Measurements from ENCODE around the gene AKT2. TPM values are rescaled to one million over a fixed set of nuclear protein-coding genes. Genes with fewer than 3 reads are reported as not detected.

AKT2 gene
- total RNA-seq, 1 experiment from 2014 or later, result 80.6 TPM

GRCh38 chr19:40321076-40321475, 35.9 kb upstream of the AKT2 start:
- no peaks in the 10 kb centered on the region for H4K20me1 ChIP-seq (ENCODE audit: low read length)
- BruUV-seq (replicated peaks), result no TSS peak
- no peak overlapping the region for H3K4me2 ChIP-seq (ENCODE audit: low read length)
- H3F3A ChIP-seq (ENCODE audit: low read length, unreplicated experiment), result no peaks in the 10 kb centered on the region
- no peak for ATAC-seq
- TF ChIP-seq CTCF (conservative IDR thresholded peaks at IDR 0.05; ENCODE audit: low read depth, low read length), result no peak
- TF ChIP-seq EZH2phosphoT487 (IDR thresholded peaks at IDR 0.05; ENCODE audit: borderline replicate concordance, low read length), result no peak
- TF ChIP-seq EZH2 (IDR thresholded peaks at IDR 0.05; ENCODE audit: low read length, unreplicated experiment), result no peak
- no peaks in the 10 kb centered on the region; the same call in 1 of the 2 replicates for H3K36me3 ChIP-seq (ENCODE audit: low read depth, low read length)
- H3K9me3 ChIP-seq (ENCODE audit: low read length), result no peaks in the 10 kb centered on the region
- no peaks in the 10 kb centered on the region for H3K9me2 ChIP-seq (replicated peaks; ENCODE audit: low read length)
- intact Hi-C loops (cut with micrococcal nuclease), result no loop called here
- H3K79me2 ChIP-seq (ENCODE audit: low read length), result no peaks in the 10 kb centered on the region
- H3K27me3 ChIP-seq (ENCODE audit: low read length), result no peaks in the 10 kb centered on the region
- no peak overlapping the region for H3K9ac ChIP-seq (ENCODE audit: low read length)
- H3K27ac ChIP-seq (ENCODE audit: low read length), result no peak overlapping the region
- no peaks in the 10 kb centered on the region for H3K4me1 ChIP-seq (ENCODE audit: insufficient read depth, low read length)
- no peak overlapping the region for H3K4me3 ChIP-seq (ENCODE audit: low read length)
- H2AFZ ChIP-seq (ENCODE audit: low read length), result no peak overlapping the region
- ChIA-PET POLR2A (ENCODE audit: unreplicated experiment) (no interaction called here), CTCF (no interaction called here)
- no peak for DNase-seq

- no TSS peak for BruUV-seq (replicated peaks)
- H3K36me3 ChIP-seq (ENCODE audit: low read depth, low read length), result no peaks in the 10 kb centered on the region; the same call in 1 of the 2 replicates
- H3K27ac ChIP-seq (ENCODE audit: low read length), result no peak overlapping the region
Observed at GRCh38 chr19:40320558-40320935, 35.4 kb upstream of the AKT2 start.

More at GRCh38 chr19:40320558-40320935, 35.4 kb upstream of the AKT2 start:
- no peaks in the 10 kb centered on the region for H4K20me1 ChIP-seq (ENCODE audit: low read length)
- ChIA-PET CTCF (no interaction called here), POLR2A (ENCODE audit: unreplicated experiment) (no interaction called here)
- ATAC-seq (no peak), DNase-seq (no peak)
- no peaks in the 10 kb centered on the region for H3K9me2 ChIP-seq (replicated peaks; ENCODE audit: low read length)
- H3K27me3 ChIP-seq (ENCODE audit: low read length), result no peaks in the 10 kb centered on the region
- no peaks in the 10 kb centered on the region for H3K9me3 ChIP-seq (ENCODE audit: low read length)
- H3K4me3 ChIP-seq (ENCODE audit: low read length), result no peak overlapping the region
- H2AFZ ChIP-seq (ENCODE audit: low read length), result no peak overlapping the region
- H3K4me2 ChIP-seq (ENCODE audit: low read length), result no peak overlapping the region
- H3K9ac ChIP-seq (ENCODE audit: low read length), result no peak overlapping the region
- TF ChIP-seq EZH2 (IDR thresholded peaks at IDR 0.05; ENCODE audit: low read length, unreplicated experiment), result no peak
- TF ChIP-seq CTCF (conservative IDR thresholded peaks at IDR 0.05; ENCODE audit: low read depth, low read length), result no peak
- no peak for TF ChIP-seq EZH2phosphoT487 (IDR thresholded peaks at IDR 0.05; ENCODE audit: borderline replicate concordance, low read length)
- intact Hi-C loops (cut with micrococcal nuclease), result no loop called here
- no peaks in the 10 kb centered on the region for H3F3A ChIP-seq (ENCODE audit: low read length, unreplicated experiment)
- no peaks in the 10 kb centered on the region for H3K4me1 ChIP-seq (ENCODE audit: insufficient read depth, low read length)
- H3K79me2 ChIP-seq (ENCODE audit: low read length), result no peaks in the 10 kb centered on the region
